ENCODE results near the gene VRK1.

Gene VRK1

DNA sequence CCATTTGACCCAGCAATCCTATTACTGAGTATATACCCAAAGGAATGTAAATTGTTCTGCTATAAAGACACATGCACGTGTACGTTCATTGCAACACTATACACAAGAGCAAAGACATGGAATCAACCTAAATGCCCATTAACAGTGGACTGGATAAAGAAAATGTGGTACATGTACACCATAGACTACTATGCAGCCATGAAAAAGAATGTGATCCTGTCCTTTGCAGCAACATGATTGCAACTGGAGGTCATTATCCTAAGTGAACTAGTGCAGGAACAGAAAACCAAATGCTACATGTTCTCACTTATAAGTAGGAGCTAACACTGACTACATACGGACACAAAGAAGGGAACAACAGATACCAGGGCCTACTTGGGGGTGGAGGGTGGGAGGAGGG lies 45.7 kb upstream of the VRK1 start:
- no peak overlapping the region for H2AFZ ChIP-seq (ENCODE audit: low read depth, low read length, severe bottlenecking)
- no peaks in the 10 kb centered on the region for H3K27me3 ChIP-seq (ENCODE audit: low read length)
- no peak overlapping the region for H3K4me2 ChIP-seq (ENCODE audit: low read depth, low read length, poor library complexity, severe bottlenecking)
- H3K27ac ChIP-seq (ENCODE audit: low read depth, low read length) = no peak overlapping the region
- H3K4me3 ChIP-seq (ENCODE audit: insufficient read depth, low read length, poor library complexity, severe bottlenecking) = no peak overlapping the region
- no peaks in the 10 kb centered on the region for H3K79me2 ChIP-seq (ENCODE audit: insufficient read depth, low read length)
- H3K9me2 ChIP-seq (replicated peaks; ENCODE audit: insufficient read depth, low read length) = no peaks in the 10 kb centered on the region
- no peaks in the 10 kb centered on the region for H3K9me3 ChIP-seq (ENCODE audit: insufficient read depth, low read length)
- no peaks in the 10 kb centered on the region for H3F3A ChIP-seq (ENCODE audit: insufficient read depth)
- no peak for TF ChIP-seq EZH2phosphoT487 (conservative IDR thresholded peaks at IDR 0.05; ENCODE audit: low read length)
- TF ChIP-seq, protein P1, sequence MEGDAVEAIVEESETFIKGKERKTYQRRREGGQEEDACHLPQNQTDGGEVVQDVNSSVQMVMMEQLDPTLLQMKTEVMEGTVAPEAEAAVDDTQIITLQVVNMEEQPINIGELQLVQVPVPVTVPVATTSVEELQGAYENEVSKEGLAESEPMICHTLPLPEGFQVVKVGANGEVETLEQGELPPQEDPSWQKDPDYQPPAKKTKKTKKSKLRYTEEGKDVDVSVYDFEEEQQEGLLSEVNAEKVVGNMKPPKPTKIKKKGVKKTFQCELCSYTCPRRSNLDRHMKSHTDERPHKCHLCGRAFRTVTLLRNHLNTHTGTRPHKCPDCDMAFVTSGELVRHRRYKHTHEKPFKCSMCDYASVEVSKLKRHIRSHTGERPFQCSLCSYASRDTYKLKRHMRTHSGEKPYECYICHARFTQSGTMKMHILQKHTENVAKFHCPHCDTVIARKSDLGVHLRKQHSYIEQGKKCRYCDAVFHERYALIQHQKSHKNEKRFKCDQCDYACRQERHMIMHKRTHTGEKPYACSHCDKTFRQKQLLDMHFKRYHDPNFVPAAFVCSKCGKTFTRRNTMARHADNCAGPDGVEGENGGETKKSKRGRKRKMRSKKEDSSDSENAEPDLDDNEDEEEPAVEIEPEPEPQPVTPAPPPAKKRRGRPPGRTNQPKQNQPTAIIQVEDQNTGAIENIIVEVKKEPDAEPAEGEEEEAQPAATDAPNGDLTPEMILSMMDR (IDR thresholded peaks at IDR 0.05; ENCODE audit: insufficient read depth, low read length, poor library complexity, severe bottlenecking) = no peak
- no peaks in the 10 kb centered on the region for H4K20me1 ChIP-seq (ENCODE audit: low read depth, low read length)
- no peaks in the 10 kb centered on the region for H3K36me3 ChIP-seq (ENCODE audit: low read length)
- no peak overlapping the region for H3K9ac ChIP-seq (ENCODE audit: low read length)

DNA sequence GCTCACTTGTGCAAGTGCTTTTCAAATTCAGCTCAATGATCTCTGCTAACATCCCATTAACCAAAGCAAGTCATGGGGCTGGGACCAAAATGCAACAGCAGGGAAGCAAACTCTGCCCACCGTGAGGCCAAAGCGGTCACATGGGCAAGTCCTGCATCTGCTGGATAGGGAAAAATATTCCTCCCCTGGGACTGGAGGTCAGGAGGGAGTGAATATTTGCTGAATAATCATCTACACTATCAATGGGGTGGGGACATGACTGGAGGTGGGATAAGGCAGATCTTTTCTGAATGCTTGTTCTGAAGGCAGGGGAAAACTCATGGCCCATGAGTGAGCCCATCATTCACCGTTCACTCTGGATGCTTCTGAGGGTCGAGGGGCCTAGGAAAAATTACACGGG lies 45.1 kb upstream of the VRK1 start:
- Histone ChIP-seq H2AFZ (ENCODE audit: low read depth, low read length, severe bottlenecking) (no peak overlapping the region), H3K4me3 (ENCODE audit: insufficient read depth, low read length, poor library complexity, severe bottlenecking) (no peak overlapping the region), H4K20me1 (ENCODE audit: low read depth, low read length) (no peaks in the 10 kb centered on the region), H3K9ac (ENCODE audit: low read length) (no peak overlapping the region), H3K4me2 (ENCODE audit: low read depth, low read length, poor library complexity, severe bottlenecking) (no peak overlapping the region), H3K79me2 (ENCODE audit: insufficient read depth, low read length) (no peaks in the 10 kb centered on the region), H3K9me2 (replicated peaks; ENCODE audit: insufficient read depth, low read length) (no peaks in the 10 kb centered on the region), H3K36me3 (ENCODE audit: low read length) (no peaks in the 10 kb centered on the region), H3K9me3 (ENCODE audit: insufficient read depth, low read length) (no peaks in the 10 kb centered on the region), H3K27ac (ENCODE audit: low read depth, low read length) (no peak overlapping the region), H3K27me3 (ENCODE audit: low read length) (no peaks in the 10 kb centered on the region), H3F3A (ENCODE audit: insufficient read depth) (no peaks in the 10 kb centered on the region)
- no peak for TF ChIP-seq EZH2phosphoT487 (conservative IDR thresholded peaks at IDR 0.05; ENCODE audit: low read length)
- TF ChIP-seq, protein P1 (IDR thresholded peaks at IDR 0.05; ENCODE audit: insufficient read depth, low read length, poor library complexity, severe bottlenecking) = no peak

DNA sequence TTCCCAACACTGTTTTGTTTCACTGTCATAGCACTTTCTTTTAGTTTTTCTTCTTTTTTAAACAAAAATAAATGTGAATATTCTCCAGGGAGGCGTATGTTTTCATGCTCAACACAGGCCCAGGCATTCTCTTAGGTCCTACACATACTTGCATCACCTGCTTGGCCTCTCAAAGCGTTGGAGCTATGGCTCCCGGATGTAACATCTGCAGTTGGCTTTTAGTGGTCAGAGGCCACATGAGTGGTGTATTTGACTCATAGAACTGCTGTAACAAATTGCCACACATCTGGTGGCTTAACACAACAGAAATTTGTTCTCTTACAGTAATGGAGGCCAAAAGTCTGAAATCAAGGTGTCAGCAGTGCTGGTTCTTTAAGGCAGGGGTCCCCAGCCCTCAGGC lies 44.6 kb upstream of the VRK1 start:
- Histone ChIP-seq H3K27me3 (ENCODE audit: low read length) (no peaks in the 10 kb centered on the region), H3K4me3 (ENCODE audit: insufficient read depth, low read length, poor library complexity, severe bottlenecking) (no peak overlapping the region), H3K27ac (ENCODE audit: low read depth, low read length) (no peak overlapping the region), H3F3A (ENCODE audit: insufficient read depth) (no peaks in the 10 kb centered on the region), H3K9me2 (replicated peaks; ENCODE audit: insufficient read depth, low read length) (no peaks in the 10 kb centered on the region), H3K9me3 (ENCODE audit: insufficient read depth, low read length) (no peaks in the 10 kb centered on the region), H4K20me1 (ENCODE audit: low read depth, low read length) (no peaks in the 10 kb centered on the region), H2AFZ (ENCODE audit: low read depth, low read length, severe bottlenecking) (no peak overlapping the region), H3K36me3 (ENCODE audit: low read length) (no peaks in the 10 kb centered on the region), H3K9ac (ENCODE audit: low read length) (no peak overlapping the region), H3K4me2 (ENCODE audit: low read depth, low read length, poor library complexity, severe bottlenecking) (no peak overlapping the region), H3K79me2 (ENCODE audit: insufficient read depth, low read length) (no peaks in the 10 kb centered on the region)
- TF ChIP-seq, protein P1 (IDR thresholded peaks at IDR 0.05; ENCODE audit: insufficient read depth, low read length, poor library complexity, severe bottlenecking) = no peak
- TF ChIP-seq EZH2phosphoT487 (conservative IDR thresholded peaks at IDR 0.05; ENCODE audit: low read length) = no peak
